Left ventricle myocardium inferior (tissue), 1 donor: Measurements from ENCODE around the gene ZFHX3. TPM values are rescaled to one million over a fixed set of nuclear protein-coding genes. Genes with fewer than 3 reads are reported as not detected.
A peak's percentile ranks its signal among the peaks of the same experiment; 100 is the strongest.

Experiments used
- DNase-seq: peaks from one replicate; pipeline ENCODE4 v3.0.0-alpha.2; 2020
- H3K27ac ChIP-seq: fragments of 200-600 bp; replicated peaks from 2 replicates; pipeline ENCODE4 v1.8.0; 2021
- H3K27me3 ChIP-seq: fragments of 200-600 bp; 2 replicates; pipeline ENCODE4 v1.8.0; 2021; ENCODE audit warnings: low read depth
- H3K36me3 ChIP-seq: fragments of 200-600 bp; 2 replicates; pipeline ENCODE4 v1.8.0; 2021
- H3K4me1 ChIP-seq: fragments of 200-600 bp; 2 replicates; pipeline ENCODE4 v1.8.0; 2021
- H3K4me3 ChIP-seq: fragments of 200-600 bp; 2 replicates; pipeline ENCODE4 v1.8.0; 2021; ENCODE audit warnings: mild to moderate bottlenecking, moderate library complexity
- H3K9me3 ChIP-seq: fragments of 200-600 bp; replicated peaks from 2 replicates; pipeline ENCODE4 v1.8.0; 2021
- CTCF ChIP-seq: fragments of 200-600 bp; IDR thresholded peaks from 2 replicates; pipeline ENCODE4 v1.8.0; 2021; ENCODE audit warnings: antibody characterized with exemption, mild to moderate bottlenecking, borderline replicate concordance
- intact Hi-C: fragments of 100-400 bp; cut with micrococcal nuclease; formaldehyde crosslinking; loops from one replicate; pipeline ENCODE4 v1.11.0; 2022
- total RNA-seq: library from RNA; stranded (reverse); fragmentation: NEBNext Ultra II Directional; extraction: Animal tissue kit (Norgen Biotek cat#: 25700); gene quantifications from one replicate; pipeline ENCODE4 v1.2.1, GENCODE V29; 2021
- donor health status: DM: no; HTN: yes; CAD: no; lungs with severe emphysema.

The ZFHX3 gene
- total RNA-seq, 1 donor from 2014 or later, result 9.6 TPM

- no peaks in the 10 kb centered on the region for H3K9me3 ChIP-seq
- peaks cover 77% of the 10 kb centered on the region for H3K4me1 ChIP-seq
- peaks cover 51% of the 10 kb centered on the region for H3K27me3 ChIP-seq
- no peak for DNase-seq
- H3K4me3 ChIP-seq, result peak overlapping the region; percentile 61
- peak overlapping the region; percentile 61 for H3K27ac ChIP-seq
- TF ChIP-seq CTCF, result no peak
- no peaks in the 10 kb centered on the region for H3K36me3 ChIP-seq
- intact Hi-C loops, result no loop called here
These were observed 15.9 kb upstream of the ZFHX3 start for GRCh38 chr16:73063854-73064211.

- TF ChIP-seq CTCF, result no peak
- H3K9me3 ChIP-seq, result no peaks in the 10 kb centered on the region
- H3K27me3 ChIP-seq, result peaks cover 51% of the 10 kb centered on the region
- intact Hi-C loops, result no loop called here
- peaks cover 69% of the 10 kb centered on the region for H3K4me1 ChIP-seq
- no peaks in the 10 kb centered on the region for H3K36me3 ChIP-seq
- no peak for DNase-seq
- H3K4me3 ChIP-seq, result peak overlapping the region; percentile 61
- H3K27ac ChIP-seq, result peak overlapping the region; percentile 61
These were observed 15.1 kb upstream of the ZFHX3 start for GRCh38 chr16:73062743-73063733.

DNA sequence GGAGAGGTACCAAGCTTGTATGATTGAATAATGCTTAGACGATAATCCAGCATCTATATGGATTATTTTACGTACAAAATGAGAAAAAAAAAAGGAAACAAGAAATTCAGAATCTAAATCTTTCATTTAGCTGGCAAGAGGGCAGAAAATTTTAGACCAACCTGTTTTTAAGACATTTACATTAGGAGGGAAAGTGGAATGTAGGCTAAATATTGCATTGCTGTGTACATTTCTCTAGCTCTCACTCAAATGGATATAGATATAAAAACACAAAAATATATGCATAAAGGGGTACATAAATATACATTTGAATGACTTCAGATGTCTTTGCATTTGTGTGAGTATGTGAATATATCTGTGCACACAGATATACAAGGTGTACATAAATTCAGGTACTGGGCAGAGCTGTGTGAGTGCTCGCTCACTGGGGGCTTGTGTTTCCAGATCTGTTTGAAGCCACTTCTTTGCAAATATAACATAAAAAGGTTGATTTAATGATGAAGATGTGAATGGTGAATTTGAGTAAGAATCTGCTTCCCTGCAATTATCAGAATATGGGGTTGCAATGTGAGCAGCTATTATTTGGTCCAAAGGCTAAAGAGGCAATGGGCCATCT is 14.2 kb upstream of the ZFHX3 start:
- no peak for TF ChIP-seq CTCF
- H3K27me3 ChIP-seq, result peaks cover 50% of the 10 kb centered on the region
- no peaks in the 10 kb centered on the region for H3K36me3 ChIP-seq
- peaks cover 65% of the 10 kb centered on the region for H3K4me1 ChIP-seq
- peak overlapping the region; percentile 97 for H3K27ac ChIP-seq
- no peak for DNase-seq
- intact Hi-C loops, result no loop called here
- H3K9me3 ChIP-seq, result no peaks in the 10 kb centered on the region
- H3K4me3 ChIP-seq, result peak overlapping the region; percentile 89

DNA sequence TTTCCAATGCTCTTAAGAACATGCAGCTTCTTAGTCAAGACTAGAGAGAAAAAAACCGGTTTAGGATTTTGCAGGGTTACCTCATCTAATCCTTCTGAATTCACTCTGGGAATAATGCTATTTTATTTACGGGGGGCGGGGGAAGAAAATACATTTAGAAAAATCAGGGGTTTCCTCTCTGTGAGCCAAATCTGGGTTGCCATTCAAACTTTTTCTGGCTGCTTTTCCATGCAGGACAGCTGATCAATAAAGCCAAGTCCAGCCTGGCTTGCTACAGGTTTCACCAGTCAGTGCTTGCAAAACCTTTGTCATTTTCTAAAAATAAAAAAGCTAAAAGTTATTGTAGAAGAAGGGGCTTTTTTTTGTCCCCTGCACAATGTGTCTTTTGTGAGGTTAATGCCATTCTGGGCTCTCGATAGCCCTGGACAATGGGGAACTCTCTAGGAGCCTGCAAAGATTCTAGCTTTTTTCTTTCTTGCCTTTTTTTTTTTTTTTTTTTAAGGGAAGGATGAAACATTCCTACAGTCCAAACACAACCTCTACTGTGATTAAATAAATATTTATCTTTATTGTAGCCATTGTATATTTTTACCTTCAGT is 13.1 kb upstream of the ZFHX3 start:
- no peak for TF ChIP-seq CTCF
- intact Hi-C loops, result no loop called here
- H3K27ac ChIP-seq, result peak overlapping the region; percentile 97
- H3K4me3 ChIP-seq, result peak overlapping the region; percentile 89
- peaks cover 38% of the 10 kb centered on the region for H3K27me3 ChIP-seq
- peaks cover 65% of the 10 kb centered on the region for H3K4me1 ChIP-seq
- DNase-seq, result no peak
- no peaks in the 10 kb centered on the region for H3K36me3 ChIP-seq
- H3K9me3 ChIP-seq, result no peaks in the 10 kb centered on the region

GRCh38 chr16:73059779-73060615 is 12.1 kb upstream of the ZFHX3 start:
- H3K4me1 ChIP-seq, result peaks cover 65% of the 10 kb centered on the region
- no peak for DNase-seq
- no peaks in the 10 kb centered on the region for H3K36me3 ChIP-seq
- peak overlapping the region; percentile 97 for H3K27ac ChIP-seq
- H3K27me3 ChIP-seq, result peaks cover 29% of the 10 kb centered on the region
- H3K9me3 ChIP-seq, result no peaks in the 10 kb centered on the region
- TF ChIP-seq CTCF, result no peak
- intact Hi-C loops, result loop anchor here (10.0 kb wide), 1 partner anchor 225 kb away; no protein-coding TSS in a partner anchor
- H3K4me3 ChIP-seq, result peak overlapping the region; percentile 89
